IgD-negative memory B cell (primary cell): Measurements from ENCODE around the gene PDCD10. TPM values are rescaled to one million over a fixed set of nuclear protein-coding genes. Genes with fewer than 3 reads are reported as not detected.

ENCODE experiments used
- H3K27ac Mint-ChIP-seq, 3 donors: one replicate each; pipeline ENCODE4 v1.8.0; 2020 to 2022; ENCODE audit warnings: mild to moderate bottlenecking in 3 of 3, mixed read lengths in 3 of 3, moderate library complexity in 1 of 3
- H3K27me3 Mint-ChIP-seq: one replicate; pipeline ENCODE4 v1.8.0; 2021; ENCODE audit warnings: mixed read lengths
- H3K36me3 Mint-ChIP-seq: one replicate; pipeline ENCODE4 v1.8.0; 2020; ENCODE audit warnings: mild to moderate bottlenecking, mixed read lengths
- H3K4me1 Mint-ChIP-seq, 3 donors: one replicate each; pipeline ENCODE4 v1.8.0; 2020 to 2022; ENCODE audit warnings: mixed read lengths in 3 of 3, mild to moderate bottlenecking in 1 of 3
- H3K4me3 Mint-ChIP-seq, 4 donors: one replicate each; pipeline ENCODE4 v1.8.0; 2020 to 2022; ENCODE audit warnings: mild to moderate bottlenecking in 4 of 4, mixed read lengths in 4 of 4, moderate library complexity in 3 of 4
- H3K9me3 Mint-ChIP-seq, 3 donors: one replicate each; pipeline ENCODE4 v1.8.0; 2020 to 2021; ENCODE audit warnings: mixed read lengths in 3 of 3, mild to moderate bottlenecking in 1 of 3
- polyA plus RNA-seq: library from polyadenylated mRNA; unstranded; fragments of 300-500 nt; fragmentation: Illumina TruSeq; gene quantifications from one replicate; pipeline ENCODE4 v1.2.3, GENCODE V29; 2021

PDCD10 gene
- polyA plus RNA-seq: 89.0 TPM

GRCh38 chr3:167734498-167735232, at the start of gene PDCD10:
PDCD10 (minus strand) TSS chr3:167734892; CDS start chr3:167720157, 14,735 bp downstream.
- no peak within 1 kb of the TSS for H3K4me3 Mint-ChIP-seq
- H3K4me1 Mint-ChIP-seq: peaks cover 26 to 37% (median 32%) of the 10 kb centered on the region in 3 donors
- H3K9me3 Mint-ChIP-seq: no peaks in the 10 kb centered on the region
- H3K36me3 Mint-ChIP-seq: peaks cover 5% of the 10 kb centered on the region
- no peak within 1 kb of the TSS for H3K27ac Mint-ChIP-seq
- no peaks in the 10 kb centered on the region for H3K27me3 Mint-ChIP-seq

- H3K4me3 Mint-ChIP-seq: no peak overlapping the region
- no peaks in the 10 kb centered on the region for H3K36me3 Mint-ChIP-seq
- peaks cover 0 to 5% (median 2%) of the 10 kb centered on the region in 3 donors for H3K4me1 Mint-ChIP-seq
- no peak overlapping the region for H3K27ac Mint-ChIP-seq
- no peaks in the 10 kb centered on the region for H3K27me3 Mint-ChIP-seq
- no peaks in the 10 kb centered on the region for H3K9me3 Mint-ChIP-seq
Measured at GRCh38 chr3:167783781-167784180, 49.1 kb upstream of the PDCD10 start.

- H3K27ac Mint-ChIP-seq: no peak overlapping the region
- H3K36me3 Mint-ChIP-seq: peaks cover 1% of the 10 kb centered on the region
- no peak overlapping the region for H3K4me3 Mint-ChIP-seq
- H3K27me3 Mint-ChIP-seq: no peaks in the 10 kb centered on the region
- H3K9me3 Mint-ChIP-seq: peaks cover 0 to 8% (median 4%) of the 10 kb centered on the region in 3 donors
- peaks cover 0 to 5% (median 4%) of the 10 kb centered on the region in 3 donors for H3K4me1 Mint-ChIP-seq
Measured at GRCh38 chr3:167780214-167780883, 45.7 kb upstream of the PDCD10 start.

- no peaks in the 10 kb centered on the region for H3K27me3 Mint-ChIP-seq
- H3K4me3 Mint-ChIP-seq: no peak overlapping the region
- peaks cover 0 to 8% (median 4%) of the 10 kb centered on the region in 3 donors for H3K9me3 Mint-ChIP-seq
- H3K27ac Mint-ChIP-seq: no peak overlapping the region
- peaks cover 10 to 21% (median 12%) of the 10 kb centered on the region in 3 donors for H3K4me1 Mint-ChIP-seq
- H3K36me3 Mint-ChIP-seq: peaks cover 3% of the 10 kb centered on the region
Measured at GRCh38 chr3:167777356-167777755, 42.7 kb upstream of the PDCD10 start.

GRCh38 chr3:167776066-167776685, 41.5 kb upstream of the PDCD10 start:
- Mint-ChIP-seq H3K27ac (peak overlapping the region in 1 of 3 donors; percentile 44), H3K27me3 (no peaks in the 10 kb centered on the region), H3K9me3 (peaks cover 0 to 8% (median 4%) of the 10 kb centered on the region in 3 donors), H3K4me1 (peaks cover 10 to 21% (median 12%) of the 10 kb centered on the region in 3 donors), H3K4me3 (peak overlapping the region in 1 of 4 donors; percentile 51), H3K36me3 (peaks cover 4% of the 10 kb centered on the region)

GRCh38 chr3:167773584-167773983, 38.9 kb upstream of the PDCD10 start:
- Mint-ChIP-seq H3K27ac (no peak overlapping the region), H3K27me3 (no peaks in the 10 kb centered on the region), H3K36me3 (peaks cover 5% of the 10 kb centered on the region), H3K9me3 (peaks cover 0 to 8% (median 4%) of the 10 kb centered on the region in 3 donors), H3K4me1 (peaks cover 10 to 21% (median 12%) of the 10 kb centered on the region in 3 donors), H3K4me3 (peak overlapping the region in 2 of 4 donors; percentile 19 to 34)

- H3K27me3 Mint-ChIP-seq: no peaks in the 10 kb centered on the region
- peaks cover 5% of the 10 kb centered on the region for H3K36me3 Mint-ChIP-seq
- no peak overlapping the region for H3K27ac Mint-ChIP-seq
- H3K9me3 Mint-ChIP-seq: peaks cover 0 to 4% (median 0%) of the 10 kb centered on the region in 3 donors
- peaks cover 10 to 21% (median 12%) of the 10 kb centered on the region in 3 donors for H3K4me1 Mint-ChIP-seq
- H3K4me3 Mint-ChIP-seq: peak overlapping the region in 1 of 4 donors; percentile 70
Measured at GRCh38 chr3:167772992-167773391, 38.3 kb upstream of the PDCD10 start.

- Mint-ChIP-seq H3K9me3 (peaks cover 0 to 2% (median 0%) of the 10 kb centered on the region in 3 donors), H3K4me1 (peaks cover 7 to 14% (median 13%) of the 10 kb centered on the region in 3 donors), H3K4me3 (peak overlapping the region in 1 of 4 donors; percentile 38), H3K27ac (peak overlapping the region in 1 of 3 donors; percentile 9), H3K36me3 (peaks cover 8% of the 10 kb centered on the region), H3K27me3 (peaks cover 1% of the 10 kb centered on the region)
Measured at GRCh38 chr3:167762296-167762695, 27.6 kb upstream of the PDCD10 start.

- peaks cover 7 to 14% (median 13%) of the 10 kb centered on the region in 3 donors for H3K4me1 Mint-ChIP-seq
- H3K27me3 Mint-ChIP-seq: peaks cover under 1% of the 10 kb centered on the region
- no peak overlapping the region for H3K27ac Mint-ChIP-seq
- H3K9me3 Mint-ChIP-seq: peaks cover 0 to 2% (median 0%) of the 10 kb centered on the region in 3 donors
- H3K4me3 Mint-ChIP-seq: no peak overlapping the region
- H3K36me3 Mint-ChIP-seq: peaks cover 5% of the 10 kb centered on the region
Measured at GRCh38 chr3:167761302-167761701, 26.6 kb upstream of the PDCD10 start.

- no peaks in the 10 kb centered on the region for H3K36me3 Mint-ChIP-seq
- peak overlapping the region in 1 of 4 donors; percentile 9 for H3K4me3 Mint-ChIP-seq
- no peaks in the 10 kb centered on the region for H3K9me3 Mint-ChIP-seq
- H3K4me1 Mint-ChIP-seq: peaks cover 21 to 54% (median 46%) of the 10 kb centered on the region in 3 donors
- peak overlapping the region in 2 of 3 donors; percentile 51 to 81 for H3K27ac Mint-ChIP-seq
- no peaks in the 10 kb centered on the region for H3K27me3 Mint-ChIP-seq
Measured at GRCh38 chr3:167754049-167754448, 19.4 kb upstream of the PDCD10 start.

- Mint-ChIP-seq H3K4me3 (peak overlapping the region; percentile 36 to 89 (median 77)), H3K36me3 (peaks cover 4% of the 10 kb centered on the region), H3K4me1 (peaks cover 37 to 78% (median 67%) of the 10 kb centered on the region in 3 donors)
Measured at GRCh38 chr3:167750272-167750971, 15.7 kb upstream of the PDCD10 start.

GRCh38 chr3:167749728-167750127, 15.0 kb upstream of the PDCD10 start:
- peaks cover 4% of the 10 kb centered on the region for H3K36me3 Mint-ChIP-seq
- H3K9me3 Mint-ChIP-seq: no peaks in the 10 kb centered on the region
- H3K4me1 Mint-ChIP-seq: peaks cover 35 to 72% (median 64%) of the 10 kb centered on the region in 3 donors
- peak overlapping the region in 1 of 4 donors; percentile 76 for H3K4me3 Mint-ChIP-seq
- no peaks in the 10 kb centered on the region for H3K27me3 Mint-ChIP-seq
- peak overlapping the region in 2 of 3 donors; percentile 65 to 71 for H3K27ac Mint-ChIP-seq

More at GRCh38 chr3:167750272-167750971, 15.7 kb upstream of the PDCD10 start:
- Mint-ChIP-seq H3K27me3 (no peaks in the 10 kb centered on the region), H3K27ac (peak overlapping the region; percentile 71 to 93 (median 84)), H3K9me3 (no peaks in the 10 kb centered on the region)

GRCh38 chr3:167749209-167749608, 14.5 kb upstream of the PDCD10 start:
- no peaks in the 10 kb centered on the region for H3K27me3 Mint-ChIP-seq
- H3K4me3 Mint-ChIP-seq: peak overlapping the region in 1 of 4 donors; percentile 76
- peaks cover 34 to 69% (median 63%) of the 10 kb centered on the region in 3 donors for H3K4me1 Mint-ChIP-seq
- H3K9me3 Mint-ChIP-seq: no peaks in the 10 kb centered on the region
- H3K27ac Mint-ChIP-seq: peak overlapping the region in 2 of 3 donors; percentile 19 to 65
- H3K36me3 Mint-ChIP-seq: peaks cover 4% of the 10 kb centered on the region

- no peaks in the 10 kb centered on the region for H3K9me3 Mint-ChIP-seq
- H3K36me3 Mint-ChIP-seq: peaks cover 4% of the 10 kb centered on the region
- no peak overlapping the region for H3K4me3 Mint-ChIP-seq
- H3K27ac Mint-ChIP-seq: no peak overlapping the region
- peaks cover 16 to 30% (median 28%) of the 10 kb centered on the region in 3 donors for H3K4me1 Mint-ChIP-seq
- H3K27me3 Mint-ChIP-seq: no peaks in the 10 kb centered on the region
Measured at GRCh38 chr3:167743799-167744198, 9.1 kb upstream of the PDCD10 start.
